Measurements from ENCODE around the gene ASS1.

The ASS1 gene

DNA sequence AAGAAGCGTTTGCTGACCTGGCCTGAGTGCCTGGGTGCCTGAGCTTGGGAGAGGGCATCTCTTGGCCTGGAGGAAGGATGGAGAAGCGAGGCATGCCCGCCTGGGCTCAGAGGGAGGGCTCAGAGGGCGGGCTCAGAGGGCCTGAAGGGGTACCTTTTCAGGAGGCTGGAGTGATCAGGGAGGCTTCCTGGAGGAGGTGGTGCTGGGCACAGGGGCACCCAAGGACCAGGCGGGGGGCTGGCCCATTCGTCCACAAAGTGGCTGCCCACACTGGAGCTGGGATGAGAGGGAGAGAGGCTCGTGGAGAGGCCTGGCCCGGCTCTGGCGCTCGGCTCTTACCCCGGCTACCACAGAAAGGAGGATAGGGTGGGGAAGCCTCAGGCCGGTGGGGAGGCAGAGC lies 32.8 kb downstream of the ASS1 start:
- no peak for DNase-seq

DNA sequence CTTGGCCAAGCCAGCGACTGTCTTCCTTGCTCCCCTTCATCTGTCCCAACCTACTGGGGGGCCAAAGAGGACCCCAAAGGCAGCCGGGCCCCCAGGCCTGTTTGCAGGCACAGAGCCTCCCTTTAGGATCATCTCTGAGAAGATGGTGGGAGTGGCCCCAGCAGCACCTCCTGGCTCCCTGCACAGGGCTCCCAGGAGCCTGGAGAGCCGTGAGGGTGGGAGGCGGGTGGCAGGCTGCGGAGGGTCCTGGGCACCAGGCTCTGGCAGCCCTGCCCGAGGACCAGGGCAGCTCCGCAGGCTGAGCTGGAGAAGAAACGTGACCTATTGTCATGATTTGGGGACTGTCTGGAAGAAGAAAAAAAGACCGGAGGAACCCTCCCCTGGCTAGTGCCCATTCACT lies 33.4 kb downstream of the ASS1 start:
- no peak for DNase-seq

DNA sequence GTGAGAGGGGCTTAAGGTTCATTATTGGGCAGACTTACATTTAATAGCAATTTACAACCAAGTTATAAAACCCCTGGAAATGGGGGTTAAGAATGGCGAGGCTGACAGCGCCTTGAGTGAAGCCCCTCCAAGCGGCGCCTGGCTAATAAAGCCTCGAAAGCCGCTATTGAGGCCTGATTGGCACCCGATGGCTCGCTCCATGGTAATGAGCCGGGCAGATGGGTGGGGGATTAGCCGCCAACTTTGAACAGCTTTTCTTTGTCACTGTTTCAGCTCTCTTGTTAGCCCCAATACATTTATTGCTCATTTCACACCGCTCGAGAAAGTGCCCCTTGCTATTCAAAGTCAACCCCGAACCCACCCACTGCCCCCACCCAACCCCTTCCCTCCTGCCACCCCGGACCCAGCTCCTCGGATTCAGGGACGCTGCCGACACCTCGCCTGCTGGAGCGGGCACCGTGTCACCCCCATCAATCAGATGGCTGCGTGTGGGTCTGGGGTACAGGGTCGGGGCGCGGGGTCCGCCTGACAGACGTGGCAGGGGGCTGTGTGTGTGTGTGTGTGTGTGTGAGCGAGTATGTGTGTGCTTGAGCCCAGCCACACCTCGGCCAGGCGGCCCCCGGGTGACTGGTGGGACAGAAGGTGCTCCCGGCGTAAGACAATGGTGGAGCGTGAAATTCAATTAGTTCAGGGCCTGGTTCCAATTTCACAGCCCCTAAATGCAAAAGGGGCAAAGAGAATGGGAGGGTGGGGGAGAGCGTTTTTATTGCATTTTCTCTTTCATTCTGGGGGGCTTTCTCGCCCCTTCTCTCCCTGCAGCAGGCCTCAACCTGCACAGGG lies 34.2 kb downstream of the ASS1 start:
- DNase-seq: no peak

DNA sequence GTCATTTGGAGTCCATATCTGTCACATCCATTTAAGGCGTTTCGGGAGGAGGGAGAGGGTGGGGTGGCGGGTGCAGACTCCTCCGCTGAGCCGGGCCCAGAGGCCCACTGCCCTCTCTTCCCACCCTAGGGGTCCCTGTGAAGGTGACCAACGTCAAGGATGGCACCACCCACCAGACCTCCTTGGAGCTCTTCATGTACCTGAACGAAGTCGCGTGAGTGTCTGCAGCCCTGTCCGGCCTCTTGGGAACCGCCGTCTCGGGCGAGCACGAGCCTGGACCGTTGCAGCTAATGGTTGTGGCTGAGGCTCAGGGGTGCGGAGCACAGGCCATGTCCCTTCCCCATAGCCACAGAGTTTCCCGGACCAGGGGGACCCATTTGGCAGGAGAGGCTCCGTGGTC lies 34.8 kb downstream of the ASS1 start:
- no peak for DNase-seq

DNA sequence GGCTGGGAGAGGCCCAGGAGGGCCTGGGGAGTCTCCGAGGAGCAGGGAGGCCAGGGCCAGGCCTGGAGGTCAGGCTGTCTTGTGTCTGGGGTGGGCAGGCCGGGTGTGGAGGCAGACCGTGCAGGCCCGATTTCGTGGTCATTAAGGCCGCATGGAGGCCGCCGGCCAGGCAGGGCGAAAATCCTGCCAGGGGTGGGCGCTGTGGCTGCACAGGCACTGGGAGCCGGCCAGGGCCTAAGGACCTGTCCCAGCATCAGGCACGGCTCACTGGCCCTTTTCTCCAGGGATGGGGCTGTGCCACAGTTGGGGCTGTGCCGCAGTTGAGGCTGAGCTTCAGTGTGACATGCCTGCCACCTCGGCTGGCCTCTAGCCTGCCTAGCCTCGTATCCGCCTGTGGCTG lies 35.9 kb downstream of the ASS1 start:
- DNase-seq: no peak

DNA sequence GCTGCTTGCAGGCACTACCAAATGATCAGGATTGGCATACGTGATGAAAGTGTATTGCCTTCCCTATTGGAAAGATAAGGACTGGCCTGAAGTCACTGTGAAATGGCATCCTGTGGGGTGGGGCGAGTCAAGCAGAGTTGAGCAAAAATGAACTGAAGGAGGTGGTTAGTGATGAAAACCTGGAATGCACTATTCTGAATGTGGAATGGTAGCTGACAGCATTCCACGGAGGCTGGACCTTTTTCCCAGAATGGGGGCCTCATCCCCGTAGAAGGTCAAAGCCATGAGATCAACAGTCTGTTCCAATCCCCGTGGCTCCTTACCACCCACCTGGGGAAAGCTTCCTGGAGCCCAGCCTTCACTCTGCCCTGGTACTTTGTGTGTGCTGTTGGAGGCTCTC lies 37.7 kb downstream of the ASS1 start:
- no peak for DNase-seq

DNA sequence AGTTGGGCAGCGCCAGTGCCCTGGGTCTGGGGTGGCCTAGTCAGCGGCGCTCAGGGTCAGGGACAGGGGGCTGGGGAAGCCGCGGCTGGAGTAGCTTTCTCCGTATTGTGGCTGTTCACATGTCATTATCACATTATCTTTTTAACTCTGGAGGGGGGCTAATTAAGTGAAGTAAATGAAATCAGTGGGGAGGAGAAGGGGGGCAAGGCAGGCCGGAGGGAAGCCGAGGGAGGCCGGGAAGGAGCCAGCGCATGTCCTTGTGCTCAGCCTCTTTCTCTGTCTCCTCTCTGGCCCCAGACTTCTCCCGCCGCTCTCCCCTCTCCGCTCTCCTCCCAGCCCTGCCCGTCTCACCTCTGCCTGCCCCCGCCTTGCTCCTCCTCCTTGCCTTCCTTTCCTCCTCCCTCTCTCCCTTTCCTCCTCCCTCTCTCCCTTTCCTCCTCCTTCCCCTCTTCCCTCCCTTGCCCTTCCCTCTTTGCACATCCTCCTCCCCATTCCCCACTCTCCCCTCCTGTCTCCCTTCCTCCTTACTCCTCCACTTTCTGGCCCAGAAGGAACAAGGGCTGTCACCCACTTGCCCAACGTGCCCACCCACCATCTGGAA lies 38.7 kb downstream of the ASS1 start:
- no peak for DNase-seq

DNA sequence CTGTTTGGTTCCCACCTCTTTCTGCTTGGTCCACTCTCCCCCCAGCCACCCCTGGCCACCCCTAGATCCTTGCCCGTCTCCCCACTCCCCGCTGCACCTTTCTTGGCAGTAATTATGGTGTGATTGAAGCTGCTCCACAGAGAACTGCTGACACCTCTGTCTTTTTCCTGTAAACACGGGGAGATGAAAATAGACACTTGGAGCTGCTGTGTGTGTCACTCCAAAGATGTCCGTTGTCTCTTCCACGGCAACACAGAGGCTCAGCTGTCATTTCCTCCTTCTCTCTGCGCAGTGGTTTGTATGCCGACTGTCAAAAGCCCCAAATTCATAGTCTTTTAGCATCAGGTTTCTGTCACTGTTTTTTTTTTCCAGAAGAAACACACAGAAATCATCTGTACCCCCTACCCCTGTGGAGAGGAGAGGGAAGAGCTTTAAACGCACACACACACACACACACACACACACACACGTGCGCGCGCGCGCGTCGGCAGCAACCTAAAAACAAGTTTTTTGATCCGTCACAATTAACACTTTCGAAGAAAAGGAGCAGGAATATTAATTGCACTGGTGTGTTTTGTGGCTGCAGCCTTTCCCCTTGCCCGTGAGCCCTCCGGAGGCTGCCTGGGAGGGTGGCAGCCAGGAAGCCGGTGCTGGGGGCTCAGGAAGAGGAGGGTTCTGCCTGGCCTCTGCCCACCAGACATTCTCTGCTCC lies 39.8 kb downstream of the ASS1 start:
- no peak for DNase-seq

DNA sequence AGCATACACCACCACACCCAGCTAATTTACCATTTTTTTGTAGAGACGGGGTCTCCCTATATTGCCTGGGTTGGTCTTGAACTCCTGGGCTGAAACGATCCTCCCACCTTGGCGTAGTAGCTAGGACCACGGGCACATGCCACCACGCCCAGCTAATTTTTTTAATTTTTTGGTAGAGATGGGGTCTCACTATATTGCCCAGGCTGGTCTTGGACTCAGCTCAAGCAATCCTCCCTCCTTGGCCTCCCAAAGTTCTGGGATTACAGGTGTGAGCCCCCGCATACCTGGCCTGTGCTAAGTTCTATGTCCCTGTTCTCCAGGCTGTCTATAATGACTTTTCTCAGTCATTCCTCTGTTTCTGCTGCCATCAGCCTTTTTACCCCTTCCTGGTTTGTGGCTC lies 41.3 kb downstream of the ASS1 start:
- no peak for DNase-seq

DNA sequence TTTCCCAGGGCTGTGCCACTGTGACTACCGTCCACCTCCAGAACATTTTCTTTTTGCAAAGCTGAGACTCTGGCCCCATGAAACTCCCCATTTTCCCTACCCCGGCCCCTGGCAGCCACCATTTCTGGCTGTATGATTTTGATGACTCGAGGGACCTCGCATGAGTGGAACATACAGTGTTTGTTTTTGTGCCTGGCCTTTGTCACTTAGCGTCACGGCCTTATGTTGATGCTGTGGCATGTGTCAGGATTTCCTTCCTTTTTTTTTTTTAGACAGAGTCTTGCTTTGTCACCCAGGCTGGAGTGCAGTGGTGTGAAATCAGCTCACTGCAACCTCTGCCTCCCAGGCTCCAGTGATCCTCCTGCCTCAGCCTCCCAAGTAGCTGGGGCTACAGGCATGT lies 42.7 kb downstream of the ASS1 start:
- no peak for DNase-seq

DNA sequence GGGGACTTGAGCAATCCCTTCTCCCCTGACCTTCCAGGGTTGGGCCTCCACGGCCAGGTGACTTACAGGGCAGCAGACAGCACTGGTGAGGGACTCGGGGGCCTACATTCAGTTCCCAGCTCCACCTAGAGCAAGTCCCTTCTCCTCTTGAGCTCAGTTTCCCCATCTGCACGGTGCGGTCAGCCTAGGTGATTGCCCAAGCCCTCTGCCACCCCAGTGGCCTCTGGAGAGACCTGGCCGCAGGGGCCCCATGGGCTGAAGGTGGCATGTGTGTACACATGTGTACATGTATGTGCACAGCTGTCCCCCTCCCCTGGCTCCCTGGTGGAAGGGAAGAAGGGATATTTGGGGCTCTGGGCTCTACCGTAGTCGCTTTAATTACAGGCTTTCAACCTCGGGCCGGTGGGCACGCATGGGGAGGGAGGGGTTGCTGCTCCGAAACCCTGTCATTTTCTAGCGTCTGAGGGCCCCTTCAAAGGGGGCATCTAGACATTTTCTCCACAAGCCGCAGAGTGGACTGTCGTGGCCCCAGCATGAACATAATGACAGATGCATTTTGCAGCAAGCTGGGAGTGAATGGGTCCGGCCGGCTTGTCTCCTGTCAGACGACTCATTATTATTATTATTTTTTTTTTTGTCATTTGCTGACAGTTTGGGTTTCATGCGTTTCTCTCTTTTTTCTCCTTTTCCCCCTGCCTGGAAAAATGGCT lies 44.0 kb downstream of the ASS1 start:
- no peak for DNase-seq

DNA sequence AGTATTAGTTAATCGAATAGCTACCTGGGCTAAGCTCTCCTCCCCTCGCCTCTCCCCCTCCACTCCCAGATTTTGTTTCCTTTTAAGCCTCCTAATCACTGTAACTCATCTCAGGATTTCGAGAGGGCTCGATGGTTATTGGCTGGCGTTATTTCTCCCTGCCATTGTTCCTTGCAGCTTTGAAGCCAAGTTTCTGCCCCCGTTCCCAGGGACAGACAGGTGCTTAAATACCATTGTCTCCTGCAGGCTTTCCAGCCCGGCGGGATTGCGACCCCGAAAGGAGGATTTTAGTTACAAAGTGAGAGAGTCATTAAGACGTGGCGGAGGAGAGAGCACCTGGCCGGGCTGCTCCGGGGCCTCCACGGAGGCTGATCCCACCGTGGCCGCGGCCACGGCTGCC lies 46.2 kb downstream of the ASS1 start:
- no peak for DNase-seq

DNA sequence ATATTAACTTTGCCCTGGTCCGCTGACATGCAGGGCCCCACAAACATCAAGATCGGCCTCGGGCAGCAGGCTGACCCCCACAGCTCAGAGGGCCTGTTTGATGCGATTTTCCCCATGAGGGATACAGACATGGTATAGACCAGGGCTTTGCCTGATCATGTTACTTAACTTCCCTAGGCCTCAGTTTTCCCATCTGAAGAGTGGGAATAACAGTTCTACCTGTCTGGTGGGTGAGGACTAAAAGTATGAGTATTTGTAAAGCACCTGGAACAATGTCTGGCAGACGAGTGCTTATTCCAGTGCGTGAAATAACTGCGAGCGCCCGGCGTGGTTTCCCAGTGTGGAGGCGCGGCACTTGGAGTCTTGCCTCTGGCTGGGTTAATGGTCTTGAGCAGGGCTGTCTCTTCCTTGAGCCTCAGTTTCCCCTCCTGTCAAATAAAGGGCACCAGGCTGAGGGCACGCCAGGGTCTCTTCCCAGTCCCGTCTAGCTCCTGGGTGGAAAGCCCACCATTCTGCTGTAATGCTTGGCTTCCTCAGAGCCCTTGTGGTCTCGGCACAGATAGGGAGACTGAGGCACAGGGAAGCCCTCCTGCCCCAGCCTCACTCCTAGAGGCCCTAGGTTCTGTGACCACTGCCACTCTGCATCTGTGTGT lies 47.2 kb downstream of the ASS1 start:
- DNase-seq: no peak

DNA sequence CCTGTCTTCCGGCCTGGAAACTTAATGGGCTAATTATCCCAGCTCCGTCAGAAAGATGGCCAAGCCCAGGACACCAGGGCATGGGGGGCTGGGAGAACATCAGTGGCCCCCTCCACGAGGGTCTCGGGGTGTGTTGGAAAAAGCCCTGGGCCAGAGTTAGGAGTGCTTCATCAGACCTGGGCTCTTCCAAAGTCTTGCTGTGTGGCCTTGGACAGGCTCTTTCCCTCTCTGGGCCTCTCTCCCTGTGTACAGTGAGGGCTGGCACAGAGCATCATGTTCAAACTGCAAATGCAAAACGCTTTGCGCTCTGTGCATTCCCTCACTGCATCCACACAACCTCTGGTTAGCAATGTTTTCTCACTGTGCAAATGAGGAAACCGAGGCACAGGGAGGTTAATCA lies 48.3 kb downstream of the ASS1 start:
- no peak for DNase-seq

DNA sequence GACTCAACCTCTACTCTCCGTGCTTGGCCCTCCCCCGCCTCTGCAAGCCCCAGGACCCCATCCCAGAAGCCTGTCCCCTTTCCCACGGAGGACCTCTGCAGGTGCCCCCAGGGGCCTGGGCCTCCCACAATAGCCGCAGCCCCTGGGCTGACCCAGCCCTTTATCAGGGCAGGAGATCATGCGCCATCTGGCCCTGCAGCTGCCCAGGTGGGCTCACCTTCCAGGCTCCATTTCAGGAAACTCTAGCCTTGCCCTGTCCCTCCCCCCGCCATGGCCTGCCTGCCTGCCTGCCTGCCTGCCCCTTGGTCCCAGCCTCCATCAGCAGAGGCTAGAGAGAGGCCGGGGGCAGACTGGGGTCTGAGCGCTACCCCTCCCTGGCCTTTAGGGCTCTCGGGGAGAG lies 48.7 kb downstream of the ASS1 start:
- no peak for DNase-seq

DNA sequence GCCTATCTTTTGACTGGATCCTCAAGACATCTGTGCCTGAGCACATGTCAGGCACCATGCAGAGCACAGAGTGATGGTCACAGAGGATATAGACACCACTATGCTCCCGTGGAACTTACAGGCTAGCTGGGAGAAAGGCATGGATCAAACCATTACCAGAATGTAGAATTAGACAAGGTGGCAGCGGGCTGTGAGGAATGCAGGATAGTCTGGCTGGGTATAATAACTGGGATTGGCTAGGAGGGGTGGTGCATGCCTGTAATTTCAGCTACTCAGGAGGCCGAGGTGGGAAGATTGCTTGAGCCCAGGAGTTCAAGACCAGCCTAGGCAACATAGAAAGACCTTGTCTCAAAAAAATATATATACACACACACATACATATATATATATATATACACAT lies 50.3 kb downstream of the ASS1 start:
- no peak for DNase-seq

DNA sequence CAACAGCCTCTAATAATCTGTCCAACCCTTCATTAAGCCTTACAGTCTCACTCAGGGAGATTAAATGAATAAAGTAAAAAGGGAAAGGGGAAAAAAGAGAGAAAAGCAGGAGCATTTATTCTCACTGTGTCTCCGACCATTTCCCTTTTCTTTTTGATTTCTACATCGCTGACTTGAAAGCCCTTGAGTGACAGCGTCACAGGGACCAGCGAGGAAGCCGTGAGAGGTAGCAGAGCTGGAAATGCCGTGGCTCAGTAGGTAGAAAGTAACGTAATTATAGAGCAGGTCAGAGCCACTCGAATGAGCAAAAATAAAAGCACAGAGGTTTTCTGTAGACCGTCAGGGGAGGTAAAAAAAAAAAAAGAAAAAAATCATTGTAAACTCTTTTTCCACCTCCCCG lies 52.4 kb downstream of the ASS1 start:
- DNase-seq: no peak

DNA sequence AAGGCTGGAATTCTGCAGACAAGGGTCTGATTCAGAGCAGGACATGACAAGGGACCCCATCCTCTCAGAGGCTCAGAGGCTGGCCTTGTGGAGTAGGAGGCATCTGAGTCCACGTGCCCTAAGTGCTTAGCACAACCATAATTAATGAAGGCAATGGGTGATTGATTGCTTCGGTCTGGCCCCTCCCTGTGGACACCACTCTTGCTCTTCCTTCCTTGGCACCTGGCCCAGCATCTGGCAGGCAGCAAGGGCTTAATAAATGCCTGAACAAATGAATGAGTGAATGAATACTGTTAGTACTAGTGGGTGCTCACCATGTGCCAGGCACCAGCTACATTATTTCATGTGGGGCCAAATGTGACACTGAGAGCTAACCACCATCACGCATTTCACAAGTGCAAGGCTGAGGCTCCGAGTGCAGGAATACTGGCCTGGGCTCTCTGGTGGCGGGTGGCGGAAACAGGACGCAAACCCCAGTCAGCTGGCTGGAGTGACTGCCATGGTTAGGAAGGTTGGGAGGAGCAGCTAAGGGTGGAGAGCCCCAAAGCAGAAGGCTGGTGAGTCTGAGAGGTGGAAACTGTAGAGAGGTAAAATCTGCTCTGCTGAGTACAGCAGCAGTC lies 53.6 kb downstream of the ASS1 start:
- no peak for DNase-seq

DNA sequence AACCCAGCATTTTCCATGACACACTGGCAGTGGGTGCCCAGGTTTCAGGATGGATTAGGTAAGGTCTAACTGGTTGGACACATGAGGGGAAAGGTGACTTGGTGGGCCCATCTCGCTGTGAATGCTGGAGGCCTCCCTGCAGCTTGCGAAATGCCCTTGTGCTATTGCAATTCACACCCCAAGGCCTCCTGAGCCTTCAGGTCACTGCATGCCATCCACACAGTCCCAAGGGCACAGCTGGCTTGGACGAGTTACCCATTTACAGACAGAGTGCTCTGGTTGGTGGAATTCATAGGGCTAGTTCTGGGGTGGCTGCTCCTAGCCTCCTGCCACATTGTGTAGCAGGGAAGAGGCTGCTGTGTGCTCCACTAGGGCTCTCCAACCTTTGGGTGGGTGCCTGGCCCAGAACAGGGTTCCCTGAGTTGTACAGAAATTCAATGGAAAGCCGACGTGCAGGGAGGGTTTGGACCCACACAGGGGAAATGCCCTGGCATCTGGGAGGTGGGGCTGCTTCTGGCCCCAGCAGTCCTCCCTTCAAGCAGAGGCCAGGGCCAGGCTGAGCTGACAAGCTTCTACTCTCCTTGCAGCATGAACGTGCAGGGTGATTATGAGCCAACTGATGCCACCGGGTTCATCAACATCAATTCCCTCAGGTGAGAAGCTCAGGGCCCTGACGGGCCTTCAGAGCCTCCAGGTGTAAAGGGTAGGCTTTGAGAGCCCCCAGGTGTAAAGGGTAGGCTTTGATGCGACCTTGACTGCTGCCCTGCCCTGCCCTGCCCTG lies 54.3 kb downstream of the ASS1 start:
- DNase-seq: no peak

DNA sequence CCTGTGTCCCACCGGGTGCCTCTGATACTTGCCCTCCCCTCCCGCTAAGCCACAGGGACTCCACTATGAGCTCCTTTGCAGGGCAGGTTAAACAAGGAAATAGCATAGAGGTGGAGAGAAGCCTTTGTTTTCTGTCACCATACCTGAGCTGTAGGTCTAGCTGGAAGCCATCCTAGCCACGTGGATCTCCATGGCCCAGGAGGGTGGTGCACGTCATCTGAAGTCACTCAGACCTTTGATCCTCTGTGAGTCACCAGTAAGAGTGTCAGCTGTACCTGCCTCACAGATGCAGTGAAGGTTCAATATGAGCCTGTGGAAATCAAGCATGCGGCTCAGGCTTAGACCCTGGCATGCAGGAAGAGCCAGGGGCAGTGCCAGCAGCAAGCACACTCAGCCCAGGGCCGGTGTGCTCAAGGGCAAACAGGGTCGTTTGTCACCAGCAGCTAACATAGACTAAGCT lies 55.1 kb downstream of the ASS1 start:
- DNase-seq: no peak

DNA sequence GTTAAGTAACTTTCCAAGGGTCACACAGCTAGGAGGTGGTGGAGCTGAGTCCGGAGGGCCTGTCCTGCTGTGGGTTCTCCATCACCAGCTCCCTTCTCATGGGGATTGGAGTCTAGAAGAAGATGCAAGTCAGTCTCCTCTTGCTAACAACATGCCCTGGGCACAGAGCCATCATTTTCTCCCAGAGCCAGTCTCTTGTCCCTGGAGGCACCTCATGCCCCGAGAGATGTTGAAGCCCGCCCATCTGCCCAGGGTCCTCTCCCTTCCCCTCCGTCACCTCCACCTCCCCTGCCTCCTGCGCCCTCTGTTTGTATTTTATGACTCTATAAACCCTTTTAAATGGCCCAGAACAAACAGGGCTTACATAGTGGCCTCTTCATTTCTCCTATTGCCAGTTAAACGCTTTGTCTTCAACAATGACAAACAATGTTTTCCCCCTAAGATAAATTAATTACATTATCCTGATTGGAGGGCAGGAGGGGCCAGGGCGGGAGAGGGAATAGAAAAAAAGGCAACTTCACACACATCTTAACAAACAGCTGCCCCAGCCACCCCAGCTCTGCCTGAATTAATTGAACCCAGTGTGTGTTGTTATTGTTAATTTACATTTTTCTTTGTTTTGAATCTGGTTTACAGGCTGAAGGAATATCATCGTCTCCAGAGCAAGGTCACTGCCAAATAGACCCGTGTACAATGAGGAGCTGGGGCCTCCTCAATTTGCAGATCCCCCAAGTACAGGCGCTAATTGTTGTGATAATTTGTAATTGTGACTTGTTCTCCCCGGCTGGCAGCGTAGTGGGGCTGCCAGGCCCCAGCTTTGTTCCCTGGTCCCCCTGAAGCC lies 55.8 kb downstream of the ASS1 start:
- no peak for DNase-seq

All from kidney glomerular epithelial cell (primary cell).